ENCODE results near the gene AR. TPM values are rescaled to one million over a fixed set of nuclear protein-coding genes. Genes with fewer than 3 reads are reported as not detected.
"Not testable (repeated sequence)": the region's sequence is repeated elsewhere in the genome, so short reads cannot be mapped to it uniquely, and the experiment has no call there.

The AR gene
- total RNA-seq, 4 donors from 2014 or later: 19.7 to 75.3 (median 46.9) TPM

- no peak overlapping the region for H3K4me3 ChIP-seq
- no peak overlapping the region for H3K27ac ChIP-seq
- H3K9me3 ChIP-seq: no peaks in the 10 kb centered on the region
- no peaks in the 10 kb centered on the region for H3K27me3 ChIP-seq
- no peaks in the 10 kb centered on the region for H3K4me1 ChIP-seq
- TF ChIP-seq POLR2A (IDR thresholded peaks at IDR 0.05): no peak
- no peak for TF ChIP-seq CTCF (IDR thresholded peaks at IDR 0.05)
- no peak for DNase-seq
- intact Hi-C loops (cut with DNase I; ENCODE audit: low total_unique reads): no loop called here
- no peaks in the 10 kb centered on the region for H3K36me3 ChIP-seq
These were observed 78.3 kb downstream of the AR start for GRCh38 chrX:67622053-67622585.

- intact Hi-C loops (cut with DNase I; ENCODE audit: low total_unique reads): no loop called here
These were observed 80.5 kb downstream of the AR start for GRCh38 chrX:67624325-67624724.

GRCh38 chrX:67635424-67635823 is 91.6 kb downstream of the AR start:
- TF ChIP-seq POLR2A (IDR thresholded peaks at IDR 0.05) (no peak), CTCF (IDR thresholded peaks at IDR 0.05) (no peak)
- intact Hi-C loops (cut with DNase I; ENCODE audit: low total_unique reads): no loop called here
- Histone ChIP-seq H3K27me3 (no peaks in the 10 kb centered on the region), H3K27ac (no peak overlapping the region), H3K9me3 (no peaks in the 10 kb centered on the region), H3K4me3 (no peak overlapping the region), H3K4me1 (no peaks in the 10 kb centered on the region), H3K36me3 (no peaks in the 10 kb centered on the region)
- no peak for DNase-seq

More at GRCh38 chrX:67624325-67624724, 80.5 kb downstream of the AR start:
- H3K27me3 ChIP-seq: no peaks in the 10 kb centered on the region
- H3K9me3 ChIP-seq: no peaks in the 10 kb centered on the region
- H3K4me3 ChIP-seq: no peak overlapping the region
- TF ChIP-seq POLR2A (IDR thresholded peaks at IDR 0.05) (no peak), CTCF (IDR thresholded peaks at IDR 0.05) (no peak)
- H3K4me1 ChIP-seq: no peaks in the 10 kb centered on the region
- no peak for DNase-seq
- no peaks in the 10 kb centered on the region for H3K36me3 ChIP-seq
- no peak overlapping the region for H3K27ac ChIP-seq

GRCh38 chrX:67636532-67636931 is 92.7 kb downstream of the AR start:
- no peaks in the 10 kb centered on the region for H3K4me1 ChIP-seq
- DNase-seq: no peak
- H3K27ac ChIP-seq: no peak overlapping the region
- no peak overlapping the region for H3K4me3 ChIP-seq
- TF ChIP-seq CTCF (IDR thresholded peaks at IDR 0.05) (no peak), POLR2A (IDR thresholded peaks at IDR 0.05) (no peak)
- intact Hi-C loops (cut with DNase I; ENCODE audit: low total_unique reads): no loop called here
- H3K36me3 ChIP-seq: no peaks in the 10 kb centered on the region
- H3K27me3 ChIP-seq: no peaks in the 10 kb centered on the region
- H3K9me3 ChIP-seq: no peaks in the 10 kb centered on the region

GRCh38 chrX:67637293-67637692 is 93.5 kb downstream of the AR start:
- H3K36me3 ChIP-seq; H3K27me3 ChIP-seq; H3K9me3 ChIP-seq; intact Hi-C loops (cut with DNase I; ENCODE audit: low total_unique reads); H3K4me1 ChIP-seq; DNase-seq; H3K4me3 ChIP-seq; H3K27ac ChIP-seq: not testable (repeated sequence)

- Histone ChIP-seq H3K27me3 (peaks cover 0 to 3% of the 10 kb centered on the region in 2 donors), H3K4me3 (no peak overlapping the region), H3K4me1 (no peaks in the 10 kb centered on the region), H3K27ac (no peak overlapping the region), H3K36me3 (no peaks in the 10 kb centered on the region), H3K9me3 (no peaks in the 10 kb centered on the region)
- intact Hi-C loops (cut with DNase I; ENCODE audit: low total_unique reads): no loop called here
- TF ChIP-seq CTCF (IDR thresholded peaks at IDR 0.05) (no peak), POLR2A (IDR thresholded peaks at IDR 0.05) (no peak)
- no peak for DNase-seq
These were observed 104.5 kb downstream of the AR start for GRCh38 chrX:67648361-67648760.
